ENCODE results near the gene UBAC2.

Gene UBAC2

DNA sequence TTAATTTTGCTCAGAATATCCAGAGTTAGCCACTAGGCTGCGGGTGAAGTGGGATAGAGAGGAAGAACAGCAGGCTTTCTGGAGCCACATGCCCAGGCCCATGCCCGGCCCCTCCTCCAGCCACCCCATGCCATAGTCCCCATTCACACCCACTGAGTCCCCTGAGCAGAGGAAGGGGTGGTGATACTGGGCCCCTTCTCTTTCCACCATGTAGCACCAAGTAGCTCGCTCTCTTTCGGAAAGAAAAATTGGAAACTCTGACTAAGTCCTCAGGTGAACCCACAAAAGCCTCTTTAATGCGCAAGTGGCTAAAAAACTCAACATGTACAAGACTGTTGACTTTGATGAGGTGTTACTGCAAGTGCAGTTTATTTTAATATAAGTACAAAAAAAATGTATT is 183.3 kb downstream of the UBAC2 start:
- Histone ChIP-seq H3K36me3 (ENCODE audit: insufficient read depth, low read length) (peaks cover 93% of the 10 kb centered on the region), H3K9me3 (ENCODE audit: low read length) (no peaks in the 10 kb centered on the region), H3K27me3 (ENCODE audit: insufficient read depth, low read length) (no peaks in the 10 kb centered on the region), H2AFZ (ENCODE audit: low read length) (no peak overlapping the region), H3K4me1 (ENCODE audit: insufficient read depth, low read length, severe bottlenecking) (peaks cover 50% of the 10 kb centered on the region), H3K9ac (ENCODE audit: low read length) (no peak overlapping the region), H3F3A (ENCODE audit: insufficient read depth, low read length) (no peaks in the 10 kb centered on the region), H3K27ac (ENCODE audit: low read depth, low read length, poor library complexity, severe bottlenecking) (no peak overlapping the region), H3K4me2 (ENCODE audit: low read length) (no peak overlapping the region), H4K20me1 (ENCODE audit: insufficient read depth, low read length) (no peaks in the 10 kb centered on the region), H3K9me2 (ENCODE audit: low read depth, low read length) (no peaks in the 10 kb centered on the region), H3K79me2 (ENCODE audit: insufficient read depth, low read length) (no peaks in the 10 kb centered on the region), H3K4me3 (ENCODE audit: low read depth, low read length, poor library complexity, severe bottlenecking) (no peak overlapping the region)
- TF ChIP-seq EZH2 (IDR thresholded peaks at IDR 0.05; ENCODE audit: borderline replicate concordance, low read length): no peak
- TF ChIP-seq, protein P1, sequence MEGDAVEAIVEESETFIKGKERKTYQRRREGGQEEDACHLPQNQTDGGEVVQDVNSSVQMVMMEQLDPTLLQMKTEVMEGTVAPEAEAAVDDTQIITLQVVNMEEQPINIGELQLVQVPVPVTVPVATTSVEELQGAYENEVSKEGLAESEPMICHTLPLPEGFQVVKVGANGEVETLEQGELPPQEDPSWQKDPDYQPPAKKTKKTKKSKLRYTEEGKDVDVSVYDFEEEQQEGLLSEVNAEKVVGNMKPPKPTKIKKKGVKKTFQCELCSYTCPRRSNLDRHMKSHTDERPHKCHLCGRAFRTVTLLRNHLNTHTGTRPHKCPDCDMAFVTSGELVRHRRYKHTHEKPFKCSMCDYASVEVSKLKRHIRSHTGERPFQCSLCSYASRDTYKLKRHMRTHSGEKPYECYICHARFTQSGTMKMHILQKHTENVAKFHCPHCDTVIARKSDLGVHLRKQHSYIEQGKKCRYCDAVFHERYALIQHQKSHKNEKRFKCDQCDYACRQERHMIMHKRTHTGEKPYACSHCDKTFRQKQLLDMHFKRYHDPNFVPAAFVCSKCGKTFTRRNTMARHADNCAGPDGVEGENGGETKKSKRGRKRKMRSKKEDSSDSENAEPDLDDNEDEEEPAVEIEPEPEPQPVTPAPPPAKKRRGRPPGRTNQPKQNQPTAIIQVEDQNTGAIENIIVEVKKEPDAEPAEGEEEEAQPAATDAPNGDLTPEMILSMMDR (IDR thresholded peaks at IDR 0.05; ENCODE audit: low read length): no peak

- H3K27me3 ChIP-seq (ENCODE audit: insufficient read depth, low read length): no peaks in the 10 kb centered on the region
- peaks cover 44% of the 10 kb centered on the region for H3K4me1 ChIP-seq (ENCODE audit: insufficient read depth, low read length, severe bottlenecking)
- TF ChIP-seq EZH2 (IDR thresholded peaks at IDR 0.05; ENCODE audit: borderline replicate concordance, low read length): no peak
- TF ChIP-seq, protein P1 (IDR thresholded peaks at IDR 0.05; ENCODE audit: low read length): no peak
- no peaks in the 10 kb centered on the region for H3K79me2 ChIP-seq (ENCODE audit: insufficient read depth, low read length)
- H4K20me1 ChIP-seq (ENCODE audit: insufficient read depth, low read length): no peaks in the 10 kb centered on the region
- no peak overlapping the region for H3K4me3 ChIP-seq (ENCODE audit: low read depth, low read length, poor library complexity, severe bottlenecking)
- H3K36me3 ChIP-seq (ENCODE audit: insufficient read depth, low read length): peaks cover 87% of the 10 kb centered on the region
- H3K4me2 ChIP-seq (ENCODE audit: low read length): no peak overlapping the region
- no peak overlapping the region for H3K27ac ChIP-seq (ENCODE audit: low read depth, low read length, poor library complexity, severe bottlenecking)
- no peaks in the 10 kb centered on the region for H3K9me2 ChIP-seq (ENCODE audit: low read depth, low read length)
- no peak overlapping the region for H2AFZ ChIP-seq (ENCODE audit: low read length)
- no peak overlapping the region for H3K9ac ChIP-seq (ENCODE audit: low read length)
- H3K9me3 ChIP-seq (ENCODE audit: low read length): no peaks in the 10 kb centered on the region
- no peaks in the 10 kb centered on the region for H3F3A ChIP-seq (ENCODE audit: insufficient read depth, low read length)
These were observed 183.8 kb downstream of the UBAC2 start for GRCh38 chr13:99384468-99384867.

DNA sequence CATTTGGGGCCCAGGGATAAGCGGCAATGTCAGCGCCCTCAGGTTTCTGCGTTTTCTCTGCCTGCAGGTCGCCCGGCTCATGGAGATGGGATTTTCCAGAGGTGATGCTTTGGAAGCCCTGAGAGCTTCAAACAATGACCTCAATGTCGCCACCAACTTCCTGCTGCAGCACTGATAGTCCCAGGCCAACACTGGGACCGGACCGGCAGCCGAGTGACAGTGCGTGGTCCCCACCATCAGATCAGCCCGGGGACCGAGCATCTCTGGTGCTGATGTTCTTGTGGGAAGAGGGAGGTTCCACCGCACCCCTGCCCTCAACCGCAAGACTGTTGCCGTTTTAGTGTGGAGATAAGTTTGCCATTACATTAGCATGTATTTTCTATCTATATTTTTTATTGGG is 184.5 kb downstream of the UBAC2 start:
- no peaks in the 10 kb centered on the region for H3K79me2 ChIP-seq (ENCODE audit: insufficient read depth, low read length)
- no peaks in the 10 kb centered on the region for H3K9me3 ChIP-seq (ENCODE audit: low read length)
- no peak for TF ChIP-seq EZH2 (IDR thresholded peaks at IDR 0.05; ENCODE audit: borderline replicate concordance, low read length)
- TF ChIP-seq, protein P1 (IDR thresholded peaks at IDR 0.05; ENCODE audit: low read length): no peak

More for the DNA sequence above, 184.5 kb downstream of the UBAC2 start:
- Histone ChIP-seq H2AFZ (ENCODE audit: low read length) (no peak overlapping the region), H3K4me1 (ENCODE audit: insufficient read depth, low read length, severe bottlenecking) (peaks cover 40% of the 10 kb centered on the region), H3F3A (ENCODE audit: insufficient read depth, low read length) (no peaks in the 10 kb centered on the region), H3K27ac (ENCODE audit: low read depth, low read length, poor library complexity, severe bottlenecking) (no peak overlapping the region), H3K9me2 (ENCODE audit: low read depth, low read length) (no peaks in the 10 kb centered on the region), H3K9ac (ENCODE audit: low read length) (no peak overlapping the region), H3K36me3 (ENCODE audit: insufficient read depth, low read length) (peaks cover 80% of the 10 kb centered on the region), H3K27me3 (ENCODE audit: insufficient read depth, low read length) (no peaks in the 10 kb centered on the region), H4K20me1 (ENCODE audit: insufficient read depth, low read length) (no peaks in the 10 kb centered on the region), H3K4me2 (ENCODE audit: low read length) (no peak overlapping the region), H3K4me3 (ENCODE audit: low read depth, low read length, poor library complexity, severe bottlenecking) (no peak overlapping the region)

Measured in OCI-LY1 (cell line).